BLaER1 treated with 17β-estradiol and CSF1 and Interleukin-3, amounts not matched to agents 10 nM and 100 nM (cell line): ENCODE data around the gene TNFAIP8L1.

ENCODE experiments used
- H3K27ac ChIP-seq, 11 experiments: shearing (Covaris generic); formaldehyde crosslinking; 2 replicates each; pipeline ENCODE4 v1.8.1; 2022
- H3K27me3 ChIP-seq, 11 experiments: shearing (Covaris generic); formaldehyde crosslinking; 2 replicates each; pipeline ENCODE4 v1.8.1; 2022
- H3K36me3 ChIP-seq, 11 experiments: shearing (Covaris generic); formaldehyde crosslinking; 2 replicates each; pipeline ENCODE4 v1.8.1; 2022
- H3K4me1 ChIP-seq, 10 experiments: shearing (Covaris generic); formaldehyde crosslinking; 2 replicates each; pipeline ENCODE4 v1.8.1; 2022
- H3K4me2 ChIP-seq, 11 experiments: shearing (Covaris generic); formaldehyde crosslinking; 2 replicates each; pipeline ENCODE4 v1.8.1; 2022
- H3K4me3 ChIP-seq, 10 experiments: shearing (Covaris generic); formaldehyde crosslinking; 2 replicates each; pipeline ENCODE4 v1.8.1; 2022
- H3K9ac ChIP-seq, 11 experiments: shearing (Covaris generic); formaldehyde crosslinking; 2 replicates each; pipeline ENCODE4 v1.8.1; 2022
- H3K9me3 ChIP-seq, 11 experiments: shearing (Covaris generic); formaldehyde crosslinking; replicated peaks in 1 of 11; 2 replicates each; pipeline ENCODE4 v1.8.1; 2022
- H4K20me1 ChIP-seq, 11 experiments: shearing (Covaris generic); formaldehyde crosslinking; 2 replicates each; pipeline ENCODE4 v1.8.1; 2022
- Cebpa-rat ChIP-seq, 11 experiments: shearing (Covaris generic); IDR thresholded peaks; 2 replicates each; pipeline ENCODE4 v1.8.1; 2022

Gene TNFAIP8L1

DNA sequence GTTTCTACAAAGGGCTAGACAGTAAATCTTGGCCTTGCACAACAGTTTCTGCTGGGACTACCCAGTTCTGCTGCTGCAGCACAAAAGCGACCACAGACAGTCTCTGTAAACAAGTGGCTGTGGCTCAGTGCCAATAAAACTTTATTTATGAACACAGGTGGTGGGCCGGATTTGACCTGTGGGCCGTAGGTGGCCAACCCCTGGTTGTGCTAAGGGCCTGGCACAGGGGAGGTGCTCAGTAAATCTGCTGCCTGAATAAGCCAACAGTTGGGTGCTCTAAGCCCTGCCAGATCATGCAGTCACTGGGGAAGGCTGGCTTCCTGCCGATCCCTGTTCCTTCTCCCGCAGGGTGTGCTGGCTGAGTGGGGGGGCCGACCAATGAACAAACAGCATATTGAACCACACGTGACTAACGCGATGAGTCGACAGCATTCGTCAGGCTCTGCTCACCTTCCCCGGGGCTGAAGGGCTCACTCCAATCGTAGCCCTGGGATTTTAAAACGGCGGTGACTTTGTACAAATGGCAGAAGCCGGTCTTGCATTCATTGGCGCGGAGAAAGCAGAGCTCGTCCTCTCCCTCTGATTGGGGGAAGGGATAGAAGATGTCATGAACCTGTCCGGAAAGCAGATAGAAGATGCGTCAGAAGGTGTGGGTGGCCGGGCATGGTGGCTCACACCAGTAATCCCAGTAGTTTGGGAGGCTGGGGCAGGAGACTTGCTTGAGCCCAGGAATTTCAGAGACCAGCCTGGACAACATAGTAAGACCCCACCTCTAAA, 55.1 kb downstream of the TNFAIP8L1 start:
- H3K36me3 ChIP-seq, result peaks cover 72 to 98% (median 91%) of the 10 kb centered on the region in 11 experiments
- H3K4me2 ChIP-seq, result peak overlapping the region; percentile 84 to 99 (median 95)
- H3K27me3 ChIP-seq, result no peaks in the 10 kb centered on the region
- H3K4me1 ChIP-seq, result peaks cover 57 to 82% (median 71%) of the 10 kb centered on the region in 10 experiments
- H3K9ac ChIP-seq, result peak overlapping the region in 7 of 11 experiments; percentile 39 to 70 (median 58); a peak in 8 of 22 replicates
- H3K9me3 ChIP-seq, result no peaks in the 10 kb centered on the region
- H3K27ac ChIP-seq, result peak overlapping the region in 10 of 11 experiments; percentile 45 to 70 (median 60); a peak in 16 of 22 replicates
- no peak overlapping the region for H3K4me3 ChIP-seq
- no peak; a peak in 1 of 22 replicates for TF ChIP-seq Cebpa-rat (IDR thresholded peaks at IDR 0.05)
- H4K20me1 ChIP-seq, result peaks cover 0 to 82% (median 48%) of the 10 kb centered on the region in 11 experiments; a peak in 19 of 22 replicates

DNA sequence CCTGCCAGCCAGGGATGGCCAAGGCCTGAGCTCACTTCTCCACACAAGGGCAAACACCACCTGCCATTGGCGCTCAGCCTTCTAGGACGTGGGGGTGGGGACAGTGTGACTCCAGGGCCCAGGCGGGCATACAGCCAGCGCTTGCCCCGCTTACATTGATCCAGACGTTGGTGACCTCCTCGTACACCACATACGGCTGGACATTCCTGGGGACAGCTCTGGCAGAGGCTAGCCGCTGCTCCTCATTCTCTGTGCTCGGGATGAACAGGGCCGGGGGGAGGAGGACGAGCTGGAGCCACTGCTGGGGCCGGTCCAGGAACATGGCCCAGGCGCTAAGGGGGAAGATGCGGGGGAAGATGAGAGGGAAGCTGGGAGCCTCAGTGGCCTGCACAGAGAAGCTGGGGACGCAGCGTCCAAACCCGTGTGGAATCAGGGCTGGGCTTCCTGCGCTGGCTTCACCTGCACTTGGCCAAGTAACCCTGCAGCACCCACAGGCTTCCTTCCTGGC, 56.0 kb downstream of the TNFAIP8L1 start:
- Histone ChIP-seq H3K4me1 (peaks cover 52 to 90% (median 78%) of the 10 kb centered on the region in 10 experiments), H3K9me3 (no peaks in the 10 kb centered on the region), H3K9ac (no peak overlapping the region; a peak in 2 of 22 replicates), H4K20me1 (peaks cover 0 to 82% (median 53%) of the 10 kb centered on the region in 11 experiments; a peak in 19 of 22 replicates), H3K36me3 (peaks cover 72 to 98% (median 91%) of the 10 kb centered on the region in 11 experiments), H3K4me3 (no peak overlapping the region), H3K4me2 (peak overlapping the region in 4 of 11 experiments; percentile 84 to 94 (median 90); a peak in 7 of 22 replicates), H3K27ac (peak overlapping the region in 1 of 11 experiments; percentile 64; a peak in 1 of 22 replicates), H3K27me3 (no peaks in the 10 kb centered on the region)
- TF ChIP-seq Cebpa-rat (IDR thresholded peaks at IDR 0.05), result no peak

DNA sequence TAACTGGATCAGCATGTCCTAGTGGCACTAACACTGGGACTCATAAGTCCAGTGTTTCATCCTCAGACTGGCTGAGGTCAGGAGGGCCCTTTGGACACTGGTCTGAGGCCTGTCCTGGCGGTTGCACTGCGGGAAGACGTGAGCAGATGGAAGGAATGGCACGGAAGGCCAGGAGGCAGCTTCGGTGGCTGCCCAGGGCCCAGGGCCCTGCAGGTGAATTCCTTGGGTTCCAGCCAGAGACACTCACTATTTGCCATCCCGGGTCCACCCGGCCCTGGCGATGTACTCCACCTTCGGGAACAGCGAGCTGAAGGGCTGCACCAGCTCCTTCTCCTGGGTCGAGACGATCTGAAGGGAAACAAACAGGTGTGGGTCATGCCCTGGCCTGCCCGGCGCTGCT, 58.0 kb downstream of the TNFAIP8L1 start:
- peak overlapping the region in 4 of 11 experiments; percentile 20 to 57 (median 52); a peak in 7 of 22 replicates for H3K9ac ChIP-seq
- no peak overlapping the region for H3K27ac ChIP-seq
- peaks cover 0 to 85% (median 46%) of the 10 kb centered on the region in 11 experiments; a peak in 19 of 22 replicates for H4K20me1 ChIP-seq
- H3K36me3 ChIP-seq, result peaks cover 84 to 99% (median 97%) of the 10 kb centered on the region in 11 experiments
- no peaks in the 10 kb centered on the region for H3K27me3 ChIP-seq
- H3K4me3 ChIP-seq, result no peak overlapping the region
- peaks cover 32 to 77% (median 66%) of the 10 kb centered on the region in 10 experiments for H3K4me1 ChIP-seq
- H3K4me2 ChIP-seq, result peak overlapping the region in 7 of 11 experiments; percentile 37 to 81 (median 57); a peak in 12 of 22 replicates
- no peaks in the 10 kb centered on the region for H3K9me3 ChIP-seq
- no peak for TF ChIP-seq Cebpa-rat (IDR thresholded peaks at IDR 0.05)

DNA sequence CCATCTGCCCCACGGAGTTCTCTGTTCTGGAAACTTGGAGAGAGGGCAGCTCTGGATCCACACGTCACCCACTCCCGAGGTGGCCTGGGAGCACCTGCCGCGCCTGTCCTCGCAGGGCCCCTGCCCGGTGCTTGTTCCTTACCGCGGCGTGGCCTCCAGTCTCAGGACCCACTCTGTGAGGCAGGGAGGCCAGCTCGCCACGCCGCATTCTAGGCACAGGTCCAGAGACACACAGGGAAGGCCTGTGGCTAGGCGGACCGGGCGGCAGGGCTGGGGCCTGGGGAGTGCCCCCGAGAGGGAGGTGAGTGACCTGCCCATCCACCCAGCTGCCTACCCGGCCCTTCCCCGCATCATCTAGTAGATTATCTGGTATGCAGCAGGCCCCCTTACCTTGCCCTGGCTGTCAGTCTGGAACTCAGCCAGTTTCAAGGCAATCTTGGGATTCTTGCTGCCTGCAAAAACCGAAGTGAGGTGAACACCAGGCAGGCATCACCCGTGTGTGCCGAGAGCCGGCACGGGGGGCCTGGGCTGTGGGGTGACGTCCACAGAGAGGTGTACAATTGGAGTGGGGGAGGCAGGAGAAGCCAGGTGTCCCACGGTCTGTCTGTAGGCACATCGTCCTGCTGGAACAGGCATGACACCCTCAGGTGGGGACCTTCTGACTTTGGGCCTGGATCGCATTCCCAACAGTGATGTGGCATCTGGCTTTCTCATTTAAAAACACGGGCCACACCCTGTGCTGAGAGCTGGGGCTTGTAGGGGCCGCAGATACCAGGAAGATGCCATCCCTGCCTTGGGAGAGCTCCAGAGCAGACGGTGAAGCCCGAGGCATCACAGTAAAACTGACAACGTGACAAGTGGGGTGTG, 60.7 kb downstream of the TNFAIP8L1 start:
- Histone ChIP-seq H3K4me1 (peaks cover 4 to 50% (median 41%) of the 10 kb centered on the region in 10 experiments), H3K9me3 (no peaks in the 10 kb centered on the region), H3K27me3 (no peaks in the 10 kb centered on the region), H3K9ac (peak overlapping the region in 4 of 11 experiments; percentile 5 to 39 (median 22); a peak in 3 of 22 replicates), H3K27ac (peak overlapping the region in 3 of 11 experiments; percentile 14 to 31 (median 22); a peak in 3 of 22 replicates), H3K4me2 (peak overlapping the region in 8 of 11 experiments; percentile 48 to 81 (median 72); a peak in 16 of 22 replicates), H3K36me3 (peaks cover 91 to 99% (median 95%) of the 10 kb centered on the region in 11 experiments), H3K4me3 (no peak overlapping the region), H4K20me1 (peaks cover 0 to 67% (median 23%) of the 10 kb centered on the region in 11 experiments; a peak in 12 of 22 replicates)
- TF ChIP-seq Cebpa-rat (IDR thresholded peaks at IDR 0.05), result no peak

DNA sequence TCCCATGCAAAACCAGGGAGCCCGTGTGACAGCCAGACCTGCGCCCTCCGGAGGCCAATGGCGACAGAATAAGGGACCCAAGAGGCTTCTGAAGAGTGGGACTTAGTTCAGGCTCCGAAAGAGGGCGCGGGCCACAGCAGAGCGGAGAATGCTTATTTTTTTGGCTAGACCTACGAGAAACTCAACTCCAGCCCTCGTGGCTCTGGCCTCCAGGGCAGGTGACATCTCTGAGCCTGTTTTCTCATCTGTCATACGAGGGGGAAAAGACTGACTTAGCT, 61.3 kb downstream of the TNFAIP8L1 start:
- TF ChIP-seq Cebpa-rat (IDR thresholded peaks at IDR 0.05), result no peak
- no peaks in the 10 kb centered on the region for H3K9me3 ChIP-seq
- H3K27me3 ChIP-seq, result no peaks in the 10 kb centered on the region
- H3K36me3 ChIP-seq, result peaks cover 86 to 99% (median 95%) of the 10 kb centered on the region in 11 experiments
- no peak overlapping the region for H3K4me2 ChIP-seq
- no peak overlapping the region for H3K4me3 ChIP-seq
- H4K20me1 ChIP-seq, result peaks cover 0 to 68% (median 23%) of the 10 kb centered on the region in 11 experiments; a peak in 12 of 22 replicates
- H3K27ac ChIP-seq, result no peak overlapping the region
- no peak overlapping the region; a peak in 1 of 22 replicates for H3K9ac ChIP-seq
- peaks cover 0 to 44% (median 36%) of the 10 kb centered on the region in 10 experiments; a peak in 17 of 20 replicates for H3K4me1 ChIP-seq

DNA sequence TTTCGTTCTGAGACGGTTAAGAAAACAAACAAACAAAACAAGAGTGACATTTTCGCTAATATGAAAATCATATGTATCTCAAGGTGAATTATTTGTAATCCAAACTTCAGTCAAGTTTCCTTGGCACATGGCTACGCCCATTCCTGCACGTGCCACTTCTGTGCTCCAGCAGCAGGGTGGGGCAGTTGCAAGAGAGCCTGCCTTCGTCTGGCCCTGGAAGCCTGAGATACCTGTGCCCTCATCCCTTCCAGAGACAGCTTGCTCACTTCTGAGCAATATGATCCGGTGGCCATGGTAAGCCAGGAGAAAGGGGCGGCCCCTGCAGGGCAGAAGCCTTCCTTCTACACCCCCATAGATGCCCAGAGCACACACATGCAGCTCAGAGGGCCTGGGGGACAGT, 62.2 kb downstream of the TNFAIP8L1 start:
- H3K4me3 ChIP-seq, result no peak overlapping the region
- peaks cover 0 to 44% (median 35%) of the 10 kb centered on the region in 10 experiments; a peak in 16 of 20 replicates for H3K4me1 ChIP-seq
- peaks cover 0 to 74% (median 23%) of the 10 kb centered on the region in 11 experiments; a peak in 12 of 22 replicates for H4K20me1 ChIP-seq
- no peaks in the 10 kb centered on the region for H3K27me3 ChIP-seq
- peaks cover 86 to 99% (median 95%) of the 10 kb centered on the region in 11 experiments for H3K36me3 ChIP-seq
- no peak overlapping the region for H3K4me2 ChIP-seq
- no peaks in the 10 kb centered on the region for H3K9me3 ChIP-seq
- no peak for TF ChIP-seq Cebpa-rat (IDR thresholded peaks at IDR 0.05)
- no peak overlapping the region for H3K27ac ChIP-seq
- no peak overlapping the region for H3K9ac ChIP-seq

DNA sequence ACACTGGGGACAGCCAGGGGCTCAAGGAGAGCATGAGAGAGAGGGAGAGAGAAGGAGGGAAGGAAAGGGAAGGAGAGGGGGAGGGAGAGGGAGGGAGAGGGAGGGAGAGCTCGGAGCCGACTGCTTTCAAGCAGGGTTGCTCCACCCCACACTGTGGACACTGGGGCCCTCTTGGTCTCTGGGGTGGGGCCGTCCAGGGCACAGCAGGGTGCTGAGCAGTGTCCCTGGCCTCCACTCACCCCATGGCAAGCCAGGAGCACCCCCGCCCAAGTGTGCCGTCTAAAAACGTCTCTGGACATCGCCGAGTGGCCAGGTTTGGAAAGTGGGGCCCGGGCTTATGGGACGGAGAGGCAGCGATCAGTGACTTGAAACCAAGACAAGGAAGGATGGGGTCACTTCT, 63.4 kb downstream of the TNFAIP8L1 start:
- Histone ChIP-seq H3K9ac (no peak overlapping the region), H3K4me1 (peaks cover 0 to 44% (median 25%) of the 10 kb centered on the region in 10 experiments; a peak in 16 of 20 replicates), H3K27ac (no peak overlapping the region), H4K20me1 (peaks cover 0 to 72% (median 20%) of the 10 kb centered on the region in 11 experiments; a peak in 13 of 22 replicates), H3K9me3 (no peaks in the 10 kb centered on the region), H3K36me3 (peaks cover 82 to 98% (median 91%) of the 10 kb centered on the region in 11 experiments), H3K27me3 (no peaks in the 10 kb centered on the region), H3K4me3 (no peak overlapping the region), H3K4me2 (no peak overlapping the region)
- TF ChIP-seq Cebpa-rat (IDR thresholded peaks at IDR 0.05), result no peak

DNA sequence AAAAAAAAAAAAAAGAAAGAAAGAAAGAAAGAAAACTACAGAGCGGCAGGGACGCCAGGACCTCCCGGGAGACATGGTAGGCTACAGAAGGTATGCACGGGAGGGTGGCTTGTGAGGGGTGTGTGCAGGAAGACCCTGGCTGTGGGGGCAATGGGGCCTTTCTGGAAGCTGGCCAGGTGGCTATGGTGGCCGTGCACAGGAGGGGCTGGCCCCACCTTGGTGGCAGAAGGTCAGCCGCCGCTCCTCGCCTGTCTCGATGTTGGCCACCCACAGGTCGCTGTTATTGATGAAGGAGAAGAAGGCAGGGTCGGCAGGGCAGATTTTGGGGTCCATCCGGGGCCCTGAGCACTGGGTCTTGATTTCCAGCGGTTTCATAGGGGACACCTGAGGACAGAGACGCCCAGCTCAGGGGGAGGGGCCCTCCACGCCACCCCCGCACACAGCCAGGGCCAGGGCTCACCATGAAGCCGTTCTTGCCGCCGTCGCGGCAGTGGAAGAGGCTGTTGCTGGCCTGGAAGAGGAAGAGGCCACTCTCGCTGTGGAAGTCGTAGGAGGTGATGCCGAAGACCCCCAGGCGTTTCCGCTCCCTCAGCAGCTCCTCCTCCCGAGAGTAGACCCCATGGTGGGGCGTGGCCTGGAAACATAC, 64.5 kb downstream of the TNFAIP8L1 start:
- Histone ChIP-seq H3K27ac (peak overlapping the region in 5 of 11 experiments; percentile 5 to 54 (median 19); a peak in 7 of 22 replicates), H3K4me3 (no peak overlapping the region), H4K20me1 (peaks cover 0 to 73% (median 24%) of the 10 kb centered on the region in 11 experiments; a peak in 16 of 22 replicates), H3K4me2 (no peak overlapping the region), H3K4me1 (peaks cover 0 to 43% (median 15%) of the 10 kb centered on the region in 10 experiments; a peak in 16 of 20 replicates), H3K9me3 (no peaks in the 10 kb centered on the region), H3K27me3 (no peaks in the 10 kb centered on the region), H3K9ac (peak overlapping the region in 3 of 11 experiments; percentile 21 to 38 (median 36); a peak in 2 of 22 replicates), H3K36me3 (peaks cover 73 to 98% (median 92%) of the 10 kb centered on the region in 11 experiments)
- TF ChIP-seq Cebpa-rat (IDR thresholded peaks at IDR 0.05), result no peak
